ENCODE measurements around the gene GRIA4.
"Not testable (repeated sequence)": the region's sequence is repeated elsewhere in the genome, so short reads cannot be mapped to it uniquely, and the experiment has no call there.

The GRIA4 gene

GRCh38 chr11:105862736-105863367 is 253.0 kb downstream of the GRIA4 start:
- no peak for DNase-seq

GRCh38 chr11:105863523-105863922 is 253.7 kb downstream of the GRIA4 start:
- DNase-seq: no peak

GRCh38 chr11:105867742-105868141 is 257.9 kb downstream of the GRIA4 start:
- DNase-seq: no peak

DNA sequence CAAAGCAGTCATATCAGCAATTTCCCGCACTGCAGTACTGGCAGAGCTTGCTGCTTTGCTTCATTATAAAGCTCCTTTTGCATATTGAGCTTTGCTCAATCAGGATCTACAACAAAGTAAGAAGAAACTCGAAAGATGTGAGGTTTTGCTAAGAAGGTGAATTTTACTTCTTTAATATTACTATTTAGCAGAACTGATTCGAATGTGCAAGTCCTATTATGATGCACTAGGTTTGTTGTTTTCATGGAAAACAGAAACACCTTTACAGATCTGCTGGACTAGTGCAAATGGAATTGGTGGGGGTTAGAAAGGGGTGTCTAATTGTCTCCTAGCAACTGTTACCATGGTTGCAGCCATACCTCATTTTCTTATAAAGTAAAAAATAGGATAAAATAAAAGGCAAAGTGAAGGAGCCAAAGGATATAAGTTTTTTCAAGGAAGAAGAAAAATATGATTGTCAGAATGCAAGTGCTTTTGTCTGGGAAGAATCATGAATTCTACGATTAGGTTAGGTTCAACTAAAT is 259.0 kb downstream of the GRIA4 start:
- no peak for DNase-seq

- DNase-seq: no peak
These were observed 260.7 kb downstream of the GRIA4 start for GRCh38 chr11:105870516-105871113.

DNA sequence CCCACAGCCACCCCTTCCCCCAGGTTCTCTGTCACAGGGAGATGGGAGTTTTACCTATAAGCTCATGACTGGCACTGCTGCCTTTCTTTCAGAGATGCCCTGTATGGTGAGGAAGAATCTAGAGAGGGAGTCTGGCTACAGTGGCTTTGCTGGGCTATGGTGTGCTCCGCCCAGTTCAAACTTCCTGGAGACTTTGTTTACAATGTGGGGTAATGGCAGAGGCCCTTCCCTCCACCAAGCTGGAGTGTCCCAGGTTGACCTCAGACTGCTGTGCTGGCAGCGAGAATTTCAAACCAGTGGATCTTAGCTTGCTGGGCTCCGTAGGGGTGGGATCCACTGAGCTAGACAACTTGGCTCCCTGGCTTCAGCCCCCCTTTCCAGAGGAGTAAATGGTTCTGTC is 268.6 kb downstream of the GRIA4 start:
- no peak for DNase-seq

GRCh38 chr11:105878927-105879326 is 269.1 kb downstream of the GRIA4 start:
- DNase-seq: not testable (repeated sequence)

DNA sequence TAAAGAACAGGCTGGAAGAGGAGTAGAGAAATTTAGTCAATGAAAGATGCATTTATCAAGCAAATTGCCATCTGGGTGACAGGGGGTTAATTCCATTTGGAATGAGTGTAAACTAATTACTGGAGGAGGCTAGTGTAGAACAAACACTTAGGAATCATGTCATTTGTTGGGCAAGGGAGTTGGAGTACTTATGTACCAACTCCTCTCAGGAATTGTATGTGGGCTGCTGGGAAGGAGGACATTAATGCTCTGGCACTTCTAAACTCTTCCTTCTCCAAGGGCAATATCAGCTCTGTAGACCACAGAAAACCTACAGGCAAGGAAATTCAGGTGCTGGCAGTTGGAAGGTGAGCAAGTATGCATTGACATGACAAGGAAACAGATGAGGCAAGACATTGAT is 271.2 kb downstream of the GRIA4 start:
- DNase-seq: no peak

DNA sequence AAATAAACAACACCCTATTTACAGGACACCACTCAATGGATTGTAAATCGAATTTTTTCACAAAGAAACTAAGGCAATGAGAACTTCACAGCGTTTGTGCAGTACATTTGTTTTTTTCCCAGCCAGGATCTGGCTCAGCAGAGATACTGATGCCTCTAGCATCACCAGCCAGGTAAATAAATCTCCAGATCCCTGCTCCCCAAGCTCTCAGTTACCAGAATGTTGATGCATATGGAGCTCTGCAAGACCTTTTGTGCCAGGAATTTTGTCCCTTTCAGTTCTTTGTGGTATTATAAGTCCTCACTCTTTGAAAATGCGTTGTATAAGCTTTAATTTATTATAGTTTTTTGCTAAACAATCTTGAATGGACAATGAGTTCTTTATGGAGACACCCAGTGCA is 274.6 kb downstream of the GRIA4 start:
- no peak for DNase-seq

DNA sequence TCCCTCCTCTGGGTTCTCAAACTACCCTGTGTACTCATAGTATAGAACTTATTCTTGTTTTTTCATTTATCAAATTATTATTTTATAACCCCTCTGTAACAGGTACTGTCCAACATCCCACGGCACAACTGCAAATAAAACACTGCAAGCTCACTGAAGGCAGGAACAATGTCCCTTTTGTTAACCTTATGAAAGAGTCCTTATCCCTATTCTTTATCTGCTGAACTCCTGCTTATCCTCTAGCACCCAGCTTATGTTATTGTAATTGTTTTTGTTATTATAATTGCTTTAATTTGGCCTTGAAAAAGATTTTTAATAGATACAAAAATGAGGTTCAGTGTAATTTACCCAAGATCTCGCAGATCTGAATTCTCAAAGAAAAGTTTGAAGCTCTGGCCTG is 281.8 kb downstream of the GRIA4 start:
- no peak for DNase-seq

GRCh38 chr11:105897161-105897560 is 287.3 kb downstream of the GRIA4 start:
- DNase-seq: no peak

- DNase-seq: no peak
These were observed 289.9 kb downstream of the GRIA4 start for GRCh38 chr11:105899772-105900171.

DNA sequence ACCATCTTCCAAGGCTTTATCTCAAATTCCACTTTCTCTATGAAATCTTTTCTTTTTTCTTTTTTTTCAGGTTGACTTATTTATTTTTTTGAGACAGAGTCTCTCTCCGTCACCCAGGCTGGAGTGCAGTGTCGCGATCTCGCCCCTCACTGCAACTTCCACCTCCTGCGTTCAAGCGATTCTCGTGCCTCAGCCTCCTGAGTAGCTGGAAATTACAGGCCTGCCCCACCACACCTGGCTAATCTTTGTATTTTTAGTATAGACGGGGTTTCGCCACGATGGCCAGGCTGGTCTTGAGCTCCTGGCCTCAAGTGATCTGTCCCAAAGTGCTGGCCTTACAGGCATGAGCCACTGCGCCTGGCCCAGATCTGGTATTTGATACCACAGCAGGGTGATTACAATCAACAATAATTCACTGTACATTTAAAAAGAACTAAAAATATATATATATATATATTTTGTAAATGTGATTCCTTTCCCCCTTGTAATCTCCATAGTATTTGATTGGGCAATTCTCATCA is 290.7 kb downstream of the GRIA4 start:
- DNase-seq: no peak

GRCh38 chr11:105903113-105903512 is 293.2 kb downstream of the GRIA4 start:
- no peak for DNase-seq

DNA sequence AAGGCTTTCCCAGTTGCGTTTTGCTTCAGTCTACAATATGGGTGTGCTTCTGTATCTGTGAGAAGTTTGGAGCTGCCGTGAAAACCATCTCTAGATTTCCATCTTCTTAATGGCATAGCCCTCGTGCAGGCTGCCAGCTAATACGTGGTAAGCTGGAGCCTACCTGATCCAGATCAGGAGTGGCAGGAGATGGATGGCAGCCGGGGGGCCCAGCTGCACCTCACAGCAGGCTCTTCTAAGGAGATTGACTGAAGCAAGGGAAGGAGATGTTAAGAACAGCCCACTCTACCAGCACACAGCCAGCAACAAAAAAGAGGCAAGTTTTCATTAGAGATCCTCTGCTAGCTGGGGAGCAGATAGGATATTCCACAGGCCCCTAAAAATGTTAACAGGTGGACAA is 296.6 kb downstream of the GRIA4 start:
- no peak for DNase-seq

GRCh38 chr11:105907319-105907718 is 297.4 kb downstream of the GRIA4 start:
- DNase-seq: no peak

DNA sequence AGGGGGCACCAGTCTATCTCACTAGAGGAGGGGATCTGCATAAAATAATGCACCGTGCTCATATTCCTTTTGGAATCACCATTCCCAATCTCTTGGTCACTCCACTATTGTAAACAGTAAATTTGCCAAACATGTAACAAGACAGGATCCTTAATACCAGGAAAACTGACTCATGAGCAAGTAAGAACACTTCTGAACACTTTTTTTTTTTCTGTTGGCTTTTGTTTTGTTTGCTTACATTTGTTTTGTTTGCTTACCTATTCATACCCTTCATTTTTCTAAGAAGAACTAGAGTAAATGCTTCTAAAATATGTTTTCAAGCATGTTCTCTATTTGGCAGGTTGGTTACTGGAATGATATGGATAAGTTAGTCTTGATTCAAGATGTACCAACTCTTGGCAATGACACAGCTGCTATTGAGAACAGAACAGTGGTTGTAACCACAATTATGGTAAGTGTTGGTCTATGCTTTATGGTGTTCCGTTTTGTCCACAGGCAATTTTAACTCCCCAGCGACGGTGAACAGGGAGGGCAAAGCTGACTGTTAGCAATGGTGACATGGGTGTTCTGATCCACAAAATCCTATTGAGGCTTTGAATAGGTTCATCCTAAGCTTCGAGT is 300.3 kb downstream of the GRIA4 start:
- no peak for DNase-seq

- no peak for DNase-seq
These were observed 301.6 kb downstream of the GRIA4 start for GRCh38 chr11:105911454-105911853.

DNA sequence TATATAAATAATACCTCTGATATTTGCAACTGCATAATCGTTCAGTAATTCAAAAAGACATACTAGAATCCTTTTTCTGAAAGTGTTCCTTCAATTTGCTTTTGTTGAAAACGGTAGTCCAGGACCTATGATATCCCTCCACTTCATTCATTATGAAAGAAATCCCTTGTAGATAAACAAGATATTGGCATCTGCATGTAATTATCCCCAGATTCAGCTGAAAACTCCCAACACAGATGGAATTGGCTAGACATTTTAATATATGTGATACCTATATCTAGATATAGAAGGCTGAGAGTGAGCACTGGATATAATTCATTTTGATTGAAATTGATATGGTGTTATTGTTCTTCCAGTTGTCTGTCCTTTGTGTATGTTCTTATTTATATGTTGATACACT is 302.8 kb downstream of the GRIA4 start:
- DNase-seq: no peak

DNA sequence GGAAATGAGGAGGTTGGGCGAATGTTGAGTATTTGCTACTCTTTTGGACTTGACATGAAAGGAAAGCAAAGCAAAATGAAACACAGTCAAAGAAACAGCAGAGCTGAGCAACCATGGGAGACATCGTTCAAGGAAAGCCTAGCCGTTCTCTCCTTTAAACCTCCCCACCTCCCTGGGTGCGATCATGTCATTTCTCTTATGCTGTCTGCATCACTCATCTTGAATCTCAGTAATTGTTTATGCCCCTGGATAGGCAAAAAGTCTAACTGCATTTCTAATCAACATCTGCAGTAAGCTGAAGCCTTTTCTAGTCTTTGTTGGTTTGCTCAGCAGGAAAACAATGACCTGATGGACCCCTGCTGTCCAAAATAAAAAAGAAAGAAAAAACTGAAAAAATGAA is 305.1 kb downstream of the GRIA4 start:
- no peak for DNase-seq

- no peak for DNase-seq
These were observed 308.2 kb downstream of the GRIA4 start for GRCh38 chr11:105918039-105918438.

DNA sequence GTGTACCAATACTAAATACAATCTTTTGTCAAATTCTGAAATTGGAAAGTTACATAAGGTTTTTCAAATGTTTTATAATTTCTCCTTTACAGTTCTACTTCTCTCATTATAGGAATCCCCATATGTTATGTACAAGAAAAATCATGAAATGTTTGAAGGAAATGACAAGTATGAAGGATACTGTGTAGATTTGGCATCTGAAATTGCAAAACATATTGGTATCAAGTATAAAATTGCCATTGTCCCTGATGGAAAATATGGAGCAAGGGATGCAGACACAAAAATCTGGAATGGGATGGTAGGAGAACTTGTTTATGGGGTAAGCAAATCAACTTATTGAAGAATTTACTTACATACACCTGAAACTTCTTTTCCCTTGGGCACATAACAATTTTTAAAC is 308.7 kb downstream of the GRIA4 start:
- DNase-seq: no peak

- no peak for DNase-seq
These were observed 313.4 kb downstream of the GRIA4 start for GRCh38 chr11:105923252-105923651.

GRCh38 chr11:105923807-105924206 is 313.9 kb downstream of the GRIA4 start:
- no peak for DNase-seq

Data from activated naive CD4-positive, alpha-beta T cell treated with anti-CD3 and anti-CD28 coated beads, Interleukin-2, amount 50 U/mL, for 16 hours (primary cell).